LNCAP (cell line): ENCODE data around the gene ST14.

Source experiments
- CTCF ChIP-seq: fragments of 450-650 bp; IDR thresholded peaks from 2 replicates; pipeline ENCODE4 v1.5.1; 2017; ENCODE audit warnings: mild to moderate bottlenecking

The ST14 gene

GRCh38 chr11:130178441-130179339 lies 19.1 kb downstream of the ST14 start:
- no peak for TF ChIP-seq CTCF

GRCh38 chr11:130179396-130180306 lies 20.1 kb downstream of the ST14 start:
- no peak for TF ChIP-seq CTCF

- no peak for TF ChIP-seq CTCF
These were observed 20.9 kb downstream of the ST14 start for GRCh38 chr11:130180491-130180890.

- no peak for TF ChIP-seq CTCF
These were observed 21.3 kb downstream of the ST14 start for GRCh38 chr11:130180896-130181294.

- no peak for TF ChIP-seq CTCF
These were observed 22.0 kb downstream of the ST14 start for GRCh38 chr11:130181295-130182272.

GRCh38 chr11:130183878-130184610 lies 24.5 kb downstream of the ST14 start:
- no peak for TF ChIP-seq CTCF
